ENCODE data around the gene TMA7B. TPM values are rescaled to one million over a fixed set of nuclear protein-coding genes. Genes with fewer than 3 reads are reported as not detected.
A peak's percentile ranks its signal among the peaks of the same experiment; 100 is the strongest.

The TMA7B gene
- total and polyA plus RNA-seq, 2 experiments from 2014 or later = not detected

- in situ Hi-C loops (cut with MboI) = no loop called here
- H3F3A ChIP-seq (ENCODE audit: insufficient read depth) = no peaks in the 10 kb centered on the region
- DNase-seq = no peak
- H3K36me3 ChIP-seq (ENCODE audit: low read depth) = no peaks in the 10 kb centered on the region
- no peaks in the 10 kb centered on the region for H4K20me1 ChIP-seq (ENCODE audit: insufficient read depth)
- H3K9me2 ChIP-seq (ENCODE audit: insufficient read depth) = no peaks in the 10 kb centered on the region
- no peak overlapping the region for H3K4me3 ChIP-seq
- H3K79me2 ChIP-seq (ENCODE audit: insufficient read depth) = no peaks in the 10 kb centered on the region
- H3K9ac ChIP-seq = no peak overlapping the region
- no peaks in the 10 kb centered on the region for H3K9me3 ChIP-seq (ENCODE audit: low read depth)
- no peak overlapping the region for H3K4me2 ChIP-seq (ENCODE audit: unreplicated experiment)
- TF ChIP-seq EZH2 (IDR thresholded peaks at IDR 0.05; ENCODE audit: insufficient read depth, poor library complexity, severe bottlenecking) (no peak), EZH2phosphoT487 (IDR thresholded peaks at IDR 0.05; ENCODE audit: insufficient read depth, low read depth) (no peak)
- H3K27ac ChIP-seq = no peak overlapping the region
- no peaks in the 10 kb centered on the region for H3K4me1 ChIP-seq (ENCODE audit: insufficient read depth)
- H2AFZ ChIP-seq = no peak overlapping the region
- 45 to 60% methylated on average over 4 of the region's 4 CpGs for WGBS, 2 experiments (ENCODE audit: low coverage in 1 of 2, low lambda C conversion rate in 2 of 2, missing lambda C conversion rate in 2 of 2)
- H3K27me3 ChIP-seq (replicated peaks; ENCODE audit: insufficient read depth) = peaks cover 79% of the 10 kb centered on the region
Observed at GRCh38 chr22:39928536-39929520, 31.4 kb upstream of the TMA7B start.

GRCh38 chr22:39931251-39931650 lies 28.9 kb upstream of the TMA7B start:
- no peak overlapping the region for H2AFZ ChIP-seq
- in situ Hi-C loops (cut with MboI) = no loop called here
- DNase-seq = no peak
- TF ChIP-seq EZH2 (IDR thresholded peaks at IDR 0.05; ENCODE audit: insufficient read depth, poor library complexity, severe bottlenecking) (no peak), EZH2phosphoT487 (IDR thresholded peaks at IDR 0.05; ENCODE audit: insufficient read depth, low read depth) (no peak)
- no peaks in the 10 kb centered on the region for H3K4me1 ChIP-seq (ENCODE audit: insufficient read depth)
- H3F3A ChIP-seq (ENCODE audit: insufficient read depth) = no peaks in the 10 kb centered on the region
- WGBS, 2 experiments (ENCODE audit: low coverage in 1 of 2, low lambda C conversion rate in 2 of 2, missing lambda C conversion rate in 2 of 2) = 7 to 10% methylated on average over 2 of the region's 2 CpGs
- peaks cover 79% of the 10 kb centered on the region for H3K27me3 ChIP-seq (replicated peaks; ENCODE audit: insufficient read depth)
- H4K20me1 ChIP-seq (ENCODE audit: insufficient read depth) = no peaks in the 10 kb centered on the region
- H3K79me2 ChIP-seq (ENCODE audit: insufficient read depth) = no peaks in the 10 kb centered on the region
- no peak overlapping the region for H3K4me3 ChIP-seq
- H3K4me2 ChIP-seq (ENCODE audit: unreplicated experiment) = no peak overlapping the region
- H3K36me3 ChIP-seq (ENCODE audit: low read depth) = no peaks in the 10 kb centered on the region
- H3K27ac ChIP-seq = no peak overlapping the region
- no peaks in the 10 kb centered on the region for H3K9me2 ChIP-seq (ENCODE audit: insufficient read depth)
- H3K9me3 ChIP-seq (ENCODE audit: low read depth) = no peaks in the 10 kb centered on the region
- H3K9ac ChIP-seq = no peak overlapping the region

- Histone ChIP-seq H3K4me3 (no peak overlapping the region), H3K27ac (no peak overlapping the region), H2AFZ (no peak overlapping the region), H3K4me2 (ENCODE audit: unreplicated experiment) (no peak overlapping the region), H3K9ac (no peak overlapping the region), H3K36me3 (ENCODE audit: low read depth) (no peaks in the 10 kb centered on the region), H3K9me3 (ENCODE audit: low read depth) (no peaks in the 10 kb centered on the region), H3K79me2 (ENCODE audit: insufficient read depth) (no peaks in the 10 kb centered on the region), H3K9me2 (ENCODE audit: insufficient read depth) (no peaks in the 10 kb centered on the region), H3K27me3 (replicated peaks; ENCODE audit: insufficient read depth) (peaks cover 83% of the 10 kb centered on the region), H4K20me1 (ENCODE audit: insufficient read depth) (no peaks in the 10 kb centered on the region), H3K4me1 (ENCODE audit: insufficient read depth) (no peaks in the 10 kb centered on the region), H3F3A (ENCODE audit: insufficient read depth) (no peaks in the 10 kb centered on the region)
- 23 to 33% methylated on average over 2 of the region's 2 CpGs for WGBS, 2 experiments (ENCODE audit: low coverage in 1 of 2, low lambda C conversion rate in 2 of 2, missing lambda C conversion rate in 2 of 2)
- in situ Hi-C loops (cut with MboI) = no loop called here
- no peak for DNase-seq
- no peak for TF ChIP-seq EZH2 (IDR thresholded peaks at IDR 0.05; ENCODE audit: insufficient read depth, poor library complexity, severe bottlenecking)
- no peak for TF ChIP-seq EZH2phosphoT487 (IDR thresholded peaks at IDR 0.05; ENCODE audit: insufficient read depth, low read depth)
Observed at GRCh38 chr22:39932166-39932565, 28.0 kb upstream of the TMA7B start.

GRCh38 chr22:39932918-39933649 lies 27.1 kb upstream of the TMA7B start:
- in situ Hi-C loops (cut with MboI) = no loop called here
- Histone ChIP-seq H3K27ac (no peak overlapping the region), H3K4me2 (ENCODE audit: unreplicated experiment) (no peak overlapping the region), H3K9me2 (ENCODE audit: insufficient read depth) (no peaks in the 10 kb centered on the region), H3K36me3 (ENCODE audit: low read depth) (no peaks in the 10 kb centered on the region), H3K79me2 (ENCODE audit: insufficient read depth) (no peaks in the 10 kb centered on the region), H4K20me1 (ENCODE audit: insufficient read depth) (no peaks in the 10 kb centered on the region), H3F3A (ENCODE audit: insufficient read depth) (no peaks in the 10 kb centered on the region), H3K9ac (no peak overlapping the region), H3K27me3 (replicated peaks; ENCODE audit: insufficient read depth) (peaks cover 86% of the 10 kb centered on the region), H3K4me3 (no peak overlapping the region), H3K9me3 (ENCODE audit: low read depth) (no peaks in the 10 kb centered on the region), H2AFZ (no peak overlapping the region), H3K4me1 (ENCODE audit: insufficient read depth) (no peaks in the 10 kb centered on the region)
- TF ChIP-seq EZH2 (IDR thresholded peaks at IDR 0.05; ENCODE audit: insufficient read depth, poor library complexity, severe bottlenecking) (no peak), EZH2phosphoT487 (IDR thresholded peaks at IDR 0.05; ENCODE audit: insufficient read depth, low read depth) (no peak)
- DNase-seq = peak; percentile 36
- WGBS, 2 experiments (ENCODE audit: low coverage in 1 of 2, low lambda C conversion rate in 2 of 2, missing lambda C conversion rate in 2 of 2) = 59 to 62% methylated on average over 7 of the region's 7 CpGs
